22Rv1 (cell line): ENCODE data around the gene AANAT.

Experiments used
- ZFX ChIP-seq: fragments of 450-650 bp; IDR thresholded peaks from 2 replicates; pipeline ENCODE4 v1.6.1; 2017; ENCODE audit warnings: antibody characterized with exemption, borderline replicate concordance
- TF ChIP-seq, protein P1 (sequence below): fragments of 450-650 bp; IDR thresholded peaks from 2 replicates; pipeline ENCODE4 v1.5.1; 2017; ENCODE audit warnings: mild to moderate bottlenecking

DNA sequence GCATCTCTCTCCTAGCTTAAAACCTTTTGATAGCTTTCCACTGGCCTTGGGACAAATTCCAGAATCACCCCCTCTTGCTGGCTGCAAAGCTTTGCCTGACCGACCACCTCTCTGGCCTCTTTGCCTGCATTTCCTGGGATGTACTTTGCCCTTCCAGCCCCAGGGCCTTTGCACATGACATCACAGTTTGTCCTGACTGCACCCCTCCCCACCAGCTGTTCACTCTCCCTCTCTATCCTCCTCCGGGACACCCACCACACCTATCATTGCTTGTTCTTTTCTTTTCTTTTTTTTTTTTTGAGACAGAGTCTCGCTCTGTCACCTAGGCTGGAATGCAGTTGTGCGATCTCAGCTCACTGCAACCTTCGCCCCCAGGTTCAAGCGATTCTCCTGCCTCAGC lies 7.9 kb downstream of the AANAT start:
- TF ChIP-seq, protein P1, sequence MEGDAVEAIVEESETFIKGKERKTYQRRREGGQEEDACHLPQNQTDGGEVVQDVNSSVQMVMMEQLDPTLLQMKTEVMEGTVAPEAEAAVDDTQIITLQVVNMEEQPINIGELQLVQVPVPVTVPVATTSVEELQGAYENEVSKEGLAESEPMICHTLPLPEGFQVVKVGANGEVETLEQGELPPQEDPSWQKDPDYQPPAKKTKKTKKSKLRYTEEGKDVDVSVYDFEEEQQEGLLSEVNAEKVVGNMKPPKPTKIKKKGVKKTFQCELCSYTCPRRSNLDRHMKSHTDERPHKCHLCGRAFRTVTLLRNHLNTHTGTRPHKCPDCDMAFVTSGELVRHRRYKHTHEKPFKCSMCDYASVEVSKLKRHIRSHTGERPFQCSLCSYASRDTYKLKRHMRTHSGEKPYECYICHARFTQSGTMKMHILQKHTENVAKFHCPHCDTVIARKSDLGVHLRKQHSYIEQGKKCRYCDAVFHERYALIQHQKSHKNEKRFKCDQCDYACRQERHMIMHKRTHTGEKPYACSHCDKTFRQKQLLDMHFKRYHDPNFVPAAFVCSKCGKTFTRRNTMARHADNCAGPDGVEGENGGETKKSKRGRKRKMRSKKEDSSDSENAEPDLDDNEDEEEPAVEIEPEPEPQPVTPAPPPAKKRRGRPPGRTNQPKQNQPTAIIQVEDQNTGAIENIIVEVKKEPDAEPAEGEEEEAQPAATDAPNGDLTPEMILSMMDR = no peak
- TF ChIP-seq ZFX = no peak
